Measurements from ENCODE around the gene HNRNPAB. TPM values are rescaled to one million over a fixed set of nuclear protein-coding genes. Genes with fewer than 3 reads are reported as not detected.

Gene HNRNPAB
- total and polyA plus RNA-seq, 3 donors from 2014 or later, result 63.1 to 71.0 (median 66.2) TPM

DNA sequence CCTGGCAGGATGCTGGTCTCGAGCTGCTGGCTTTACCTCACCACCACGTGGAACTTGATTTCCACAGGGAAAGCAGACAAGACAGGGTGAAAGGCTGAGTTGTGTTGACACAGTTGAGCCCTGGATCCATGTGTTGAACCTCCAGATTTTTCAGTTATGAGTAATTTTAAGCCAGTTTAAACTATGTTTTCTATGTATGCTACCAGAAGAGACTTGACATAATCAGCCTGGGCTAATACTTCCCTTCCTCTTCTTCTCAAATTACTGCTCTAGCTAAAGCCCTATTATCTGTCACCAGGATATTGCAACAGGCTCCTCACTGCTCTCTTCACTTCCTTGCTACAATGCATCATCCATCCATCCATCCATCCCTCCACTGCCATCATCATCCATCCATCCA, 40.2 kb downstream of the HNRNPAB start:
- H3K36me3 ChIP-seq (ENCODE audit: low read depth, missing control alignments), result no peaks in the 10 kb centered on the region
- 84 to 94% methylated on average over 2 of the region's 2 CpGs for WGBS, 2 donors
- TF ChIP-seq CTCF (IDR thresholded peaks at IDR 0.05) (no peak), POLR2A (IDR thresholded peaks at IDR 0.05) (no peak)
- no peaks in the 10 kb centered on the region for H3K9me3 ChIP-seq
- no peak overlapping the region for H3K4me3 ChIP-seq
- intact Hi-C loops (cut with DNase I; ENCODE audit: low total_unique reads), result no loop called here
- no peaks in the 10 kb centered on the region for H3K27me3 ChIP-seq
- no peak for DNase-seq
- no peaks in the 10 kb centered on the region for H3K4me1 ChIP-seq
- no peak overlapping the region for H3K27ac ChIP-seq

DNA sequence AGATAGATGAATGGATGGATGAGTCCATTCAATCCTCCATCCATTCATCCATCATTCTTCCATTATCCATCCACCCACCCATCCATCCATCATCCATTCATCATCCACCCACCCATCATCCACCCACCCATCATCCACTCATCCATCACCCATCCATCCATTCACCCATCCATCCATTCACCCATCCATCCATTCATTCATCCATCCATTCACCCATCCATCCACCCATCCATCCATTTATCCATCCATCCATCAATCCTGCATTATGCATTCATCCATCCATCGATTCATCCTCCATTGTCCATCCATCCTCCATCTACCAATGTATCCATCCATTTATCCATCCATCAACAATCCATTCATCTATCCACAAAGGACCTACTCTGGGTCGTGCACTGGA, 41.1 kb downstream of the HNRNPAB start:
- WGBS, 2 donors, result 85 to 89% methylated on average over 2 of the region's 2 CpGs
- intact Hi-C loops (cut with DNase I; ENCODE audit: low total_unique reads), result no loop called here

GRCh38 chr5:178246624-178247279, 42.4 kb downstream of the HNRNPAB start:
- H3K9me3 ChIP-seq, result no peaks in the 10 kb centered on the region
- no peak overlapping the region for H3K27ac ChIP-seq
- no peak for TF ChIP-seq CTCF (IDR thresholded peaks at IDR 0.05)
- no peak for TF ChIP-seq POLR2A (IDR thresholded peaks at IDR 0.05)
- no peak overlapping the region for H3K4me3 ChIP-seq
- no peak for DNase-seq
- intact Hi-C loops (cut with DNase I; ENCODE audit: low total_unique reads), result no loop called here
- no peaks in the 10 kb centered on the region for H3K36me3 ChIP-seq (ENCODE audit: low read depth, missing control alignments)
- 85 to 86% methylated on average over 12 to 15 of the region's 15 CpGs for WGBS, 2 donors
- no peaks in the 10 kb centered on the region for H3K4me1 ChIP-seq
- no peaks in the 10 kb centered on the region for H3K27me3 ChIP-seq

More for the DNA sequence above, 41.1 kb downstream of the HNRNPAB start:
- no peaks in the 10 kb centered on the region for H3K9me3 ChIP-seq
- H3K27ac ChIP-seq, result no peak overlapping the region
- H3K27me3 ChIP-seq, result no peaks in the 10 kb centered on the region
- H3K4me1 ChIP-seq, result no peaks in the 10 kb centered on the region
- H3K4me3 ChIP-seq, result no peak overlapping the region
- TF ChIP-seq POLR2A (IDR thresholded peaks at IDR 0.05) (no peak), CTCF (IDR thresholded peaks at IDR 0.05) (no peak)
- H3K36me3 ChIP-seq (ENCODE audit: low read depth, missing control alignments), result no peaks in the 10 kb centered on the region
- DNase-seq, result no peak

- 80 to 83% methylated on average over 9 to 24 of the region's 24 CpGs for WGBS, 2 donors
- no peak for TF ChIP-seq CTCF (IDR thresholded peaks at IDR 0.05)
- no peaks in the 10 kb centered on the region for H3K27me3 ChIP-seq
- H3K9me3 ChIP-seq, result no peaks in the 10 kb centered on the region
- H3K4me1 ChIP-seq, result no peaks in the 10 kb centered on the region
- no peak overlapping the region for H3K27ac ChIP-seq
- no peak overlapping the region for H3K4me3 ChIP-seq
- H3K36me3 ChIP-seq (ENCODE audit: low read depth, missing control alignments), result no peaks in the 10 kb centered on the region
- no peak for DNase-seq
- intact Hi-C loops (cut with DNase I; ENCODE audit: low total_unique reads), result no loop called here
Observed at GRCh38 chr5:178247481-178248456, 43.4 kb downstream of the HNRNPAB start.

Data from testis (tissue), 3 donors.